OCI-LY7 (cell line): ENCODE results near the gene KRT12. TPM values are rescaled to one million over a fixed set of nuclear protein-coding genes. Genes with fewer than 3 reads are reported as not detected.

Source experiments
- BruUV-seq: library from RNA; stranded (reverse); fragments of 400-500 nt; replicated peaks from 2 replicates; lab custom pipeline; 2021; lab: Mats Ljungman, UMichigan
- CTCF ChIA-PET: fragments of 300-600 bp; sonication (Branson Sonifier 250); formaldehyde crosslinking; loops from one replicate; lab custom pipeline; 2022; ENCODE audit warnings: antibody characterized with exemption; ENCODE audit not compliant: unreplicated experiment; lab: Charles Lee
- POLR2A ChIA-PET: fragments of 300-600 bp; sonication (Branson Sonifier 250); formaldehyde crosslinking; loops from one replicate; lab custom pipeline; 2022; ENCODE audit warnings: antibody characterized with exemption; lab: Charles Lee
- DNase-seq: peaks from one replicate; pipeline ENCODE4 v3.0.0-alpha.2; 2015; ENCODE audit warnings: low spot score
- H2AFZ ChIP-seq: fragments of 200-600 bp; sonication (generic), shearing (Covaris generic); 2 replicates; pipeline ENCODE4 v1.6.1; 2014; ENCODE audit warnings: mild to moderate bottlenecking, antibody characterized with exemption, low read length, moderate library complexity
- H3K27ac ChIP-seq: fragments of 200-600 bp; sonication (generic); 2 replicates; pipeline ENCODE4 v1.5.1; 2014; ENCODE audit warnings: mixed run types, low read depth, mild to moderate bottlenecking, moderate library complexity, low read length, inconsistent platforms; ENCODE audit not compliant: poor library complexity, severe bottlenecking
- H3K36me3 ChIP-seq: fragments of 200-600 bp; sonication (generic); 2 replicates; pipeline ENCODE4 v1.6.1; 2014; ENCODE audit warnings: mild to moderate bottlenecking, antibody characterized with exemption, low read length, moderate library complexity, mixed read lengths; ENCODE audit not compliant: insufficient read depth
- H3K4me1 ChIP-seq: fragments of 200-600 bp; sonication (generic); 2 replicates; pipeline ENCODE4 v1.5.1; 2014; ENCODE audit warnings: mild to moderate bottlenecking, low read length; ENCODE audit not compliant: insufficient read depth, poor library complexity, severe bottlenecking
- H3K4me2 ChIP-seq: fragments of 200-600 bp; sonication (generic); 2 replicates; pipeline ENCODE4 v1.6.1; 2014; ENCODE audit warnings: mild to moderate bottlenecking, low read length
- H3K4me3 ChIP-seq: fragments of 200-600 bp; sonication (generic); 2 replicates; pipeline ENCODE4 v1.5.1; 2014; ENCODE audit warnings: mild to moderate bottlenecking, low read depth, low read length; ENCODE audit not compliant: poor library complexity, severe bottlenecking
- H3K79me2 ChIP-seq: fragments of 200-600 bp; sonication (generic); 2 replicates; pipeline ENCODE4 v1.6.1; 2016; ENCODE audit warnings: low read depth, mild to moderate bottlenecking, low read length, moderate library complexity, mixed read lengths; ENCODE audit not compliant: insufficient read depth
- H3K9me2 ChIP-seq: fragments of 200-600 bp; sonication (generic); 2 replicates; pipeline ENCODE4 v1.6.1; 2016; ENCODE audit warnings: mild to moderate bottlenecking, low read length, mixed read lengths; ENCODE audit not compliant: insufficient read depth
- H3K9me3 ChIP-seq: fragments of 200-600 bp; sonication (generic); 2 replicates; pipeline ENCODE4 v1.6.1; 2014; ENCODE audit warnings: mild to moderate bottlenecking, mixed run types, low read length, mixed read lengths
- H4K20me1 ChIP-seq: fragments of 200-600 bp; sonication (generic); 2 replicates; pipeline ENCODE4 v1.6.1; 2014; ENCODE audit warnings: mild to moderate bottlenecking, antibody characterized with exemption, low read length, moderate library complexity, mixed read lengths; ENCODE audit not compliant: insufficient read depth
- CTCF ChIP-seq: fragments of 200-600 bp; sonication (generic); conservative IDR thresholded peaks from 2 replicates; pipeline ENCODE4 v1.5.1; 2014; ENCODE audit warnings: mild to moderate bottlenecking, antibody characterized with exemption, low read length, moderate library complexity, mixed read lengths
- EZH2phosphoT487 ChIP-seq: fragments of 200-600 bp; sonication (generic); IDR thresholded peaks from 2 replicates; pipeline ENCODE4 v1.6.1; 2018; ENCODE audit warnings: low read depth, borderline replicate concordance, mild to moderate bottlenecking, mixed run types, antibody characterized with exemption, low read length, moderate library complexity, mixed read lengths
- intact Hi-C: fragments of 100-400 bp; cut with micrococcal nuclease; formaldehyde crosslinking; loops from one replicate; pipeline ENCODE4 v1.10.0; 2022; ENCODE audit not compliant: unreplicated experiment
- total RNA-seq, 2 experiments: library from RNA; depleted of rRNA in 1 of 2; stranded (reverse); fragments of >200 nt in 1 of 2; shearing (Covaris generic) in 1 of 2; gene quantifications; 2 replicates each; pipeline ENCODE4 v1.2.3, GENCODE V29; 2014 to 2022

Gene KRT12
- total RNA-seq, 2 experiments from 2014 or later, result not detected

DNA sequence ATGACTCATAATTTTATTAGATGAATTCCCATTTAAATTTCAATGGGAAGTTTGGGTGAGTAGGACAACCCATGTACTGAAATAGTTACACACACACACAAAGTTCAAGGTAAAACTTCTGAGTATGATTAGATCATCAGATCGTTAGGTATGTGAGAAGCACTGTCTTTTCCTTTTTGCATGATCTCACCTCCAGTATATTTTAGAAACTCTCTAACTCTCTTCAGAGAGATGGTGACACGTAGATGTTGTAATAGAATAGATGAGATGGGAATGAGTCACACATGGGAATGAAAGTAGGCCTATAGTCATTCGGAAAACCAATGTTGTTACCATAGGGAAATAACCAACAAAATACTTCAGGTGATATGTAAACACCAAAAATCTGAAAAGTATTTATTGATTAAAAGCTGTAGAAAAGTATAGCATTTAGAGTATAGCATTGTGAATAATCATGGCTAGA is 48.2 kb upstream of the KRT12 start:
- BruUV-seq, result no TSS peak
- Histone ChIP-seq H4K20me1 (no peaks in the 10 kb centered on the region), H3K4me3 (no peak overlapping the region), H3K4me1 (no peaks in the 10 kb centered on the region), H2AFZ (no peak overlapping the region), H3K9me2 (no peaks in the 10 kb centered on the region), H3K9me3 (no peaks in the 10 kb centered on the region), H3K27ac (no peak overlapping the region), H3K4me2 (no peak overlapping the region), H3K36me3 (no peaks in the 10 kb centered on the region), H3K79me2 (no peaks in the 10 kb centered on the region)
- DNase-seq, result no peak
- TF ChIP-seq EZH2phosphoT487, result no peak
- no peak for TF ChIP-seq CTCF
- POLR2A ChIA-PET, result no interaction called here
- intact Hi-C loops, result no loop called here
- CTCF ChIA-PET, result no interaction called here

DNA sequence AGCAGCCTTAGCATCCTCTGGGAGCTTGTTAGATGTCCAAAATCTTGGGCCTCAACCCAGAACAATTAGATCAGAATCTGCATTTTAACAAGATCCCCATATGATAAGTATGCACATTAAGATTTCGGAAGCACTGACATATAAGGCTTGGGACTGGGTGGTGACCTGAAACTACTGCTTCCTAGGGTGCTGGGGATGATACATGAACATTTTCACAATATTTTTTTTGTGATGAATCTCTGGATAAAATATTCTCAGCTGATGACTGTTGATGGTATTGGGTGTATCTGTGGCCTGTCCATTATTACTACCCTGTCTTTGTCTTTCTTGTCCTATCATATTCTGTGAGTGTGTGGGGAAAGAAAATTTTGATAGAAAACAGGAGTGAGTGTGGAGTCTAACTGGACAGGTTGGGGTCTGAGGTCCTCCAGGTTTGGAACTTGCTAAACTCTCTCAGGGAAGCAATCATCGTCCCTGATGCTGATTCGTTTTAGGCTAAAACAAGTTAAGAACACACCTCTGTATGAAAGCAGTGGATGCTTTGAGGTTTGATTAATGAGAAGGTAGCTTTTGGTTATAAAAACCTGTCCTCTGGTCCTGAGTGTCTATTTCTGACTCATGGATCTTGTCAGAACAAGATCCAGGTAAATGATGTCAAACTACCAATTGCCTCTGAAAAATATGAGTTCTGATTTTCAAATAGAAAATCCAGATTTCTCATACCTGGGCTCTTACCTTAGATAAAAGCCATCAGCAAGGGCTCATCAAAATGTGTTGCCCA is 47.2 kb upstream of the KRT12 start:
- H3K4me2 ChIP-seq, result no peak overlapping the region
- CTCF ChIA-PET, result no interaction called here
- H2AFZ ChIP-seq, result no peak overlapping the region
- POLR2A ChIA-PET, result no interaction called here
- H4K20me1 ChIP-seq, result no peaks in the 10 kb centered on the region
- H3K9me2 ChIP-seq, result no peaks in the 10 kb centered on the region
- no peaks in the 10 kb centered on the region for H3K79me2 ChIP-seq
- BruUV-seq, result no TSS peak
- intact Hi-C loops, result no loop called here
- no peak overlapping the region for H3K4me3 ChIP-seq
- DNase-seq, result no peak
- no peak for TF ChIP-seq CTCF
- no peak for TF ChIP-seq EZH2phosphoT487
- H3K36me3 ChIP-seq, result no peaks in the 10 kb centered on the region
- H3K27ac ChIP-seq, result no peak overlapping the region
- no peaks in the 10 kb centered on the region for H3K4me1 ChIP-seq
- H3K9me3 ChIP-seq, result no peaks in the 10 kb centered on the region
